SK-N-MC (cell line): ENCODE measurements around the gene ATP10B.

Source experiments
- DNase-seq: peaks from one replicate; pipeline ENCODE4 v3.0.0-alpha.2; 2011; ENCODE audit warnings: low read depth, low spot score
- H3K27ac ChIP-seq: fragments of 200-600 bp; sonication (generic); 2 replicates; pipeline ENCODE4 v1.5.1; 2016; ENCODE audit warnings: mixed run types
- H3K36me3 ChIP-seq: fragments of 200-600 bp; sonication (generic); 2 replicates; pipeline ENCODE4 v1.6.1; 2017; ENCODE audit warnings: antibody characterized with exemption, low read length, mixed read lengths; ENCODE audit not compliant: insufficient read depth
- H3K4me3 ChIP-seq: fragments of 200-600 bp; sonication (generic); 2 replicates; pipeline ENCODE4 v1.5.1; 2016
- H3K9ac ChIP-seq: fragments of 200-600 bp; sonication (generic); 2 replicates; pipeline ENCODE4 v1.8.0; 2017; ENCODE audit warnings: mixed run types, mixed read lengths; ENCODE audit not compliant: insufficient read length
- H3K9me3 ChIP-seq: fragments of 200-600 bp; sonication (generic); 2 replicates; pipeline ENCODE4 v1.6.1; 2017; ENCODE audit warnings: low read depth, mild to moderate bottlenecking, antibody characterized with exemption, low read length, moderate library complexity, mixed read lengths
- EZH2 ChIP-seq: fragments of 200-600 bp; sonication (generic); IDR thresholded peaks from one replicate; pipeline ENCODE4 v1.6.1; 2017; ENCODE audit warnings: antibody characterized with exemption
- FOXP2 ChIP-seq: optimal IDR thresholded peaks from 2 replicates; pipeline ENCODE3; 2011; ENCODE audit warnings: mild to moderate bottlenecking, moderate library complexity; ENCODE audit not compliant: insufficient read depth; ENCODE audit errors: extremely low read length, control extremely low read depth
- POLR2AphosphoS5 ChIP-seq: IDR thresholded peaks from 2 replicates; pipeline ENCODE4 v1.6.1; 2012; ENCODE audit warnings: mild to moderate bottlenecking, low read depth, low read length, borderline replicate concordance

The ATP10B gene

GRCh38 chr5:160513485-160513884 is 338.5 kb downstream of the ATP10B start:
- no peak for DNase-seq
- Histone ChIP-seq H3K9ac (no peak overlapping the region), H3K9me3 (no peaks in the 10 kb centered on the region), H3K27ac (no peak overlapping the region), H3K4me3 (no peak overlapping the region), H3K36me3 (no peaks in the 10 kb centered on the region)
- TF ChIP-seq EZH2 = no peak
- no peak for TF ChIP-seq FOXP2
- no peak for TF ChIP-seq POLR2AphosphoS5
